ENCODE results near the gene ALLC.

The ALLC gene

GRCh38 chr2:3745920-3746319 lies 87.9 kb downstream of the ALLC start:
- no peaks in the 10 kb centered on the region; the same call in 1 of the 2 replicates for H3K27me3 ChIP-seq (replicated peaks; ENCODE audit: control insufficient read depth, insufficient read depth, low read length)
- no peak for TF ChIP-seq CTCF (IDR thresholded peaks at IDR 0.05; ENCODE audit: insufficient read depth, low read length, poor library complexity, severe bottlenecking)
- no peaks in the 10 kb centered on the region for H3K36me3 ChIP-seq (ENCODE audit: control insufficient read depth, insufficient read depth, low read length)
- DNase-seq (ENCODE audit: extremely low read depth, insufficient read length) = no peak
- H3K4me3 ChIP-seq (replicated peaks; ENCODE audit: low read depth, low read length) = no peak overlapping the region

GRCh38 chr2:3747032-3747654 lies 89.1 kb downstream of the ALLC start:
- DNase-seq (ENCODE audit: extremely low read depth, insufficient read length) = no peak
- no peaks in the 10 kb centered on the region; the same call in 1 of the 2 replicates for H3K27me3 ChIP-seq (replicated peaks; ENCODE audit: control insufficient read depth, insufficient read depth, low read length)
- no peak for TF ChIP-seq CTCF (IDR thresholded peaks at IDR 0.05; ENCODE audit: insufficient read depth, low read length, poor library complexity, severe bottlenecking)

GRCh38 chr2:3747826-3748225 lies 89.8 kb downstream of the ALLC start:
- DNase-seq (ENCODE audit: extremely low read depth, insufficient read length) = no peak
- H3K36me3 ChIP-seq (ENCODE audit: control insufficient read depth, insufficient read depth, low read length) = no peaks in the 10 kb centered on the region
- H3K4me3 ChIP-seq (replicated peaks; ENCODE audit: low read depth, low read length) = no peak overlapping the region
- no peak for TF ChIP-seq CTCF (IDR thresholded peaks at IDR 0.05; ENCODE audit: insufficient read depth, low read length, poor library complexity, severe bottlenecking)
- no peaks in the 10 kb centered on the region; the same call in 1 of the 2 replicates for H3K27me3 ChIP-seq (replicated peaks; ENCODE audit: control insufficient read depth, insufficient read depth, low read length)

More at GRCh38 chr2:3747032-3747654, 89.1 kb downstream of the ALLC start:
- Histone ChIP-seq H3K36me3 (ENCODE audit: control insufficient read depth, insufficient read depth, low read length) (no peaks in the 10 kb centered on the region), H3K4me3 (replicated peaks; ENCODE audit: low read depth, low read length) (no peak overlapping the region)

GRCh38 chr2:3749201-3749600 lies 91.2 kb downstream of the ALLC start:
- H3K36me3 ChIP-seq (ENCODE audit: control insufficient read depth, insufficient read depth, low read length) = no peaks in the 10 kb centered on the region
- no peak overlapping the region for H3K4me3 ChIP-seq (replicated peaks; ENCODE audit: low read depth, low read length)
- no peaks in the 10 kb centered on the region; the same call in 1 of the 2 replicates for H3K27me3 ChIP-seq (replicated peaks; ENCODE audit: control insufficient read depth, insufficient read depth, low read length)
- DNase-seq (ENCODE audit: extremely low read depth, insufficient read length) = no peak
- no peak for TF ChIP-seq CTCF (IDR thresholded peaks at IDR 0.05; ENCODE audit: insufficient read depth, low read length, poor library complexity, severe bottlenecking)

GRCh38 chr2:3751251-3751650 lies 93.3 kb downstream of the ALLC start:
- no peak for DNase-seq (ENCODE audit: extremely low read depth, insufficient read length)
- no peak overlapping the region for H3K4me3 ChIP-seq (replicated peaks; ENCODE audit: low read depth, low read length)
- no peaks in the 10 kb centered on the region; the same call in 1 of the 2 replicates for H3K27me3 ChIP-seq (replicated peaks; ENCODE audit: control insufficient read depth, insufficient read depth, low read length)
- TF ChIP-seq CTCF (IDR thresholded peaks at IDR 0.05; ENCODE audit: insufficient read depth, low read length, poor library complexity, severe bottlenecking) = no peak
- H3K36me3 ChIP-seq (ENCODE audit: control insufficient read depth, insufficient read depth, low read length) = no peaks in the 10 kb centered on the region

- Histone ChIP-seq H3K27me3 (replicated peaks; ENCODE audit: control insufficient read depth, insufficient read depth, low read length) (no peaks in the 10 kb centered on the region), H3K4me3 (replicated peaks; ENCODE audit: low read depth, low read length) (no peak overlapping the region), H3K36me3 (ENCODE audit: control insufficient read depth, insufficient read depth, low read length) (no peaks in the 10 kb centered on the region)
- DNase-seq (ENCODE audit: extremely low read depth, insufficient read length) = no peak
- no peak for TF ChIP-seq CTCF (IDR thresholded peaks at IDR 0.05; ENCODE audit: insufficient read depth, low read length, poor library complexity, severe bottlenecking)
These were observed 93.8 kb downstream of the ALLC start for GRCh38 chr2:3751806-3752205.
